GM10266 (cell line): ENCODE results near the gene SMKR1.

Experiments used
- DNase-seq: peaks from one replicate; pipeline ENCODE4 v3.0.0; 2012; ENCODE audit errors: extremely low spot score
- TF ChIP-seq, protein P1 (sequence below): IDR thresholded peaks from 2 replicates; pipeline ENCODE4 v1.5.1; 2012; ENCODE audit warnings: mild to moderate bottlenecking, low read depth; ENCODE audit not compliant: control insufficient read depth, insufficient read depth; ENCODE audit errors: missing control alignments

SMKR1 gene

DNA sequence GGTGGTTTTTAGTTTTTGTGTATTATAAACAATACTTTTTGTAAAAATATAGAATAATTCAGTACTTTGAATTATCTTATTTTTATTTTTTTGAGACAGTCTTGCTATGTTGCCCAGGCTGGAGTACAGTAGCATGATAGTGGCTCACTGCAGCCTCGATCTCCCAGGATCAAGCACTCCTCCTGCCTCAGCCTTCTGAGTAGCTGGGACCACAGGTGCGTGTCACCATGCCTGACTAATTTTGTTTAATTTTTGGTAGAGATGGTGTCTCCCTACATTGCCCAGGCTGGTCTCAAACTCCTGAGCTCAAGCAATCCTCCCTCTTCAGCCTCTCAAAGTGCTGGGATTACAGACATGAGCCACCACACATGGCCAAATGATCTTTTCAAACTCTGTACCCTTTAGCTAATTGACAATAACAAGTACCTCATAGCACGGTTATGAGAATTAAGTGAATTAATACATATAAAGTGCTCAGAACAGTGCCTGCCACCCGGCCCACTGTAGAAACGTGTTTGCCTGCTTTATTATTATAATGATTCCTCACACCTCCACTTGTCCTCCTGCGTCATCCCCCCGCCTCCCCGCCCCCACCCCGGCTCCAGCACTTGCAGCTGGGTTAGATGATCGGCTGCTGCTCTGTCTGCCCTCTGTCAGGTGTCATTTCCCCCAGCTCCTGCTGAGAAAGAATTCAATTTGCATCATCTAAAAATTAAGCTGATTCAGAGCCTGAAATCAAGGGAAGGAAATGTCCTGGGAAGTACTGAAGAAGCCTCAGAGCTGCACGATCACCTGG is 55.6 kb downstream of the SMKR1 start:
- TF ChIP-seq, protein P1, sequence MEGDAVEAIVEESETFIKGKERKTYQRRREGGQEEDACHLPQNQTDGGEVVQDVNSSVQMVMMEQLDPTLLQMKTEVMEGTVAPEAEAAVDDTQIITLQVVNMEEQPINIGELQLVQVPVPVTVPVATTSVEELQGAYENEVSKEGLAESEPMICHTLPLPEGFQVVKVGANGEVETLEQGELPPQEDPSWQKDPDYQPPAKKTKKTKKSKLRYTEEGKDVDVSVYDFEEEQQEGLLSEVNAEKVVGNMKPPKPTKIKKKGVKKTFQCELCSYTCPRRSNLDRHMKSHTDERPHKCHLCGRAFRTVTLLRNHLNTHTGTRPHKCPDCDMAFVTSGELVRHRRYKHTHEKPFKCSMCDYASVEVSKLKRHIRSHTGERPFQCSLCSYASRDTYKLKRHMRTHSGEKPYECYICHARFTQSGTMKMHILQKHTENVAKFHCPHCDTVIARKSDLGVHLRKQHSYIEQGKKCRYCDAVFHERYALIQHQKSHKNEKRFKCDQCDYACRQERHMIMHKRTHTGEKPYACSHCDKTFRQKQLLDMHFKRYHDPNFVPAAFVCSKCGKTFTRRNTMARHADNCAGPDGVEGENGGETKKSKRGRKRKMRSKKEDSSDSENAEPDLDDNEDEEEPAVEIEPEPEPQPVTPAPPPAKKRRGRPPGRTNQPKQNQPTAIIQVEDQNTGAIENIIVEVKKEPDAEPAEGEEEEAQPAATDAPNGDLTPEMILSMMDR = no peak
- DNase-seq = no peak

DNA sequence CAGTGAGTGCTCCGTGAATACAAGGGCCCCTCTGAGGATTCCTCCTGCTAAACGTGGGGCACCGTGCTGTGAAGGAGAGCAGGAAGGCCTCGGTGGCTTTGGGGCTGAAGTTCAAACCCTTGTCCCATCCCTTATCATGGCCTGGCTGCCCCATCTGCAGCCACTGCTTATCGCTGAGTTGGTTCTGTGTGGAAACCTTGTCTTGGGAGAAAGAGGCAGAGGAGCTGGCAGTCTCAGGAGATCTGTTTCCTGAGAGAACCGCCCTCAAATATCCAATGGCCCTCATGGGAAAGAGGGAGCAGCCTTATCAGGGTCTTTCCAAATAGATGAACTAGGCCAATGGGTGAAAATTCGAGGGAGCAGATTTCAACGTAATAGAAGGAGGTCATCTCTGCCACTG is 57.2 kb downstream of the SMKR1 start:
- DNase-seq = no peak
- TF ChIP-seq, protein P1 = no peak

DNA sequence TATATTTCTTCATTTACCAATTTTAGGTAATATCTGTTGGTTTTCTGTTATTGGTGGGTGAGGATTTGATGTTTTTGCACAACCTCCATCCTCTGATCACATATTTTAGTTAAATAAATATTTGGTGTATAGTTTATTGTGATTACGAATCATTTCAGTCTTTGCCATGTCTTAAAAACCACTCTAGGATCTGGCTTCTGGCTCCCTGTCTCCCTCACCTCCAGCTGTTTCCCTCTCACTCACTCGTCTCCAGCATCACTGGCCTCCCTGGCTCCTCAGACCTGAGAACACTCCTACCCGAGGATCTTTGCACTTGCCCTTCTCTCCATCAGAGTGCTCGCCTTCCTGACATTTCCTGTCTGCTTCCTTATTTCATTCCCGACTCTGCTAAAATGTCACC is 58.5 kb downstream of the SMKR1 start:
- no peak for DNase-seq

DNA sequence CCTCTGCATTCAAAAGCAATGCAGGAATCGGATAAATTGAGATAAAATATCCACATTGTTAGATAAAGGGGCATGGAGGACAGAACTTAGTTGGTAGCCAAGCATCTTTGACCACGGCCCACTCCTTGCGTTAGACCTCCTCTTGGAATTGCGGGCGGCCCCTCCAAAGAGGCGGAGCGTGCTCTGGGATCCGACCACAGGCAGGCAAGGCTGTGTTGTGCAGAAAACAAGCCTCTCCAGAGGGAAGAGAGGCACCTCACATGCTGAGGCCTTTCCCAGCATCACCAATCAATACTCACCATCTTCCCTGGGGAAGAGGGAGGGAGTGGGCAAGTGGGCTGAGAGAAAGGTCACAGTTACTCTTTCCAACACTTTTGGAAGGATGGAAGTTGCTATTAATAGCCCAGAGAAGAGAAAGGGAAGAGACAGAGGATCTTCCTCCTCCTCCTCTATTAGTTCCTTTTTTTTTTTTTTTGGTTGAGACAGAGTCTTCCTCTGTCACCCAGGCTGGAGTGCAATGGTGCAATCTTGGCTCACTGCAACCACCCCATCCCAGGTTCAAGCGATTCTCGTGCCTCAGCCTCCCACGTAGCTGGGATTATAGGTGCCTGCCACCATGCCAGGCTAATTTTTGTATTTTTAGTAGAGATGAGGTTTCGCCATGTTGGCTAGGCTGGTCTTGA is 59.5 kb downstream of the SMKR1 start:
- TF ChIP-seq, protein P1 = no peak
- no peak for DNase-seq

More for the DNA sequence above, 58.5 kb downstream of the SMKR1 start:
- TF ChIP-seq, protein P1 = no peak
